GM23248 (cell line): ENCODE measurements around the gene XYLT2.
"Not testable (repeated sequence)": the region's sequence is repeated elsewhere in the genome, so short reads cannot be mapped to it uniquely, and the experiment has no call there.

Source experiments
- EZH2 ChIP-seq: fragments of 200-600 bp; sonication (generic); IDR thresholded peaks from 2 replicates; pipeline ENCODE4 v1.6.1; 2018; ENCODE audit warnings: antibody characterized with exemption, mild to moderate bottlenecking; ENCODE audit not compliant: insufficient read depth, poor library complexity, severe bottlenecking
- EZH2phosphoT487 ChIP-seq: fragments of 200-600 bp; sonication (generic); IDR thresholded peaks from 2 replicates; pipeline ENCODE4 v1.6.1; 2018; ENCODE audit warnings: antibody characterized with exemption, moderate library complexity, mild to moderate bottlenecking, low read depth; ENCODE audit not compliant: insufficient read depth

- TF ChIP-seq EZH2, EZH2phosphoT487: not testable (repeated sequence)
Measured at GRCh38 chr17:50300824-50301223, 45.1 kb upstream of the XYLT2 start.
